Islet of Langerhans (tissue), 1 donor: ENCODE results near the gene SMARCA4.
"Not testable (repeated sequence)": the region's sequence is repeated elsewhere in the genome, so short reads cannot be mapped to it uniquely, and the experiment has no call there.

Experiments used
- FAIRE-seq: peaks from one replicate; lab custom pipeline; 2011; peaks lifted over from hg19 to GRCh38; lab: Jason Lieb, UNC

SMARCA4 gene

DNA sequence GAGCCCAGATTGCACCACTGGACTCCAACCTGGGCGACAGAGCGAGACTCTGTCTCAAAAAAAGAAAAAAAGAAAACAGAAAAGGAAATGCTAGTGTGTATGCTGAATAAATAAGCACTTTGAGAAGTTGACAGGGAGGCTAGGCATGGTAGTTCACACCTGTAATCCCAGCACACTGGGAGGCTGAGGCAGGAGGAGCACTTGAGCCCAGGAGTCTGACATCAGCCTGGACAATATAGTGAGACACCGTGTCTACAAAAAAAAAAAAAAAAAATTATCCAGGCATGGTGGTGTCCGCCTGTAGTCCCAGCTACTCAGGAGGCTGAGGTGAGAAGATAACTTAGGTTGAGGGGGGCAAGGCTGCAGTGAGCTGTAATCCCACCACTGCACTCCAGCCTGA, 109.3 kb downstream of the SMARCA4 start:
- FAIRE-seq, result no peak

DNA sequence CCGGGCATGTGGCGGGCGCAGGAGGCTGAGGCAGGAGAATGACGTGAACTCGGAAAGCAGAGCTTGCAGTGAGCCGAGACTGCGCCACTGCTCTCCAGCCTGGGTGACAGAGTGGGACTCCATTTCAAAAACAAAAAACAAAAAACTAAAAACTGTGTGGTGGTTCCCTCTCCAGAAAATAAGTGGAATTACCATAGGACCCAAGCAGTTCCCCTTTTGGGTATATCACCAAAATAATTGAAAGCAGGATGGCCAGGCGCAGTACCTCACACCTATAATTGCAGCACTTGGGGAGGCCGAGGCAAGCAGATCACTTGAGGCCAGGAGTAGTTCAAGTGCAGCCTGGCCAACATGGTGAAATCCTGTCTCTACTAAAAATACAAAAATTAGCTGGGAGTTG, 112.7 kb downstream of the SMARCA4 start:
- no peak for FAIRE-seq

DNA sequence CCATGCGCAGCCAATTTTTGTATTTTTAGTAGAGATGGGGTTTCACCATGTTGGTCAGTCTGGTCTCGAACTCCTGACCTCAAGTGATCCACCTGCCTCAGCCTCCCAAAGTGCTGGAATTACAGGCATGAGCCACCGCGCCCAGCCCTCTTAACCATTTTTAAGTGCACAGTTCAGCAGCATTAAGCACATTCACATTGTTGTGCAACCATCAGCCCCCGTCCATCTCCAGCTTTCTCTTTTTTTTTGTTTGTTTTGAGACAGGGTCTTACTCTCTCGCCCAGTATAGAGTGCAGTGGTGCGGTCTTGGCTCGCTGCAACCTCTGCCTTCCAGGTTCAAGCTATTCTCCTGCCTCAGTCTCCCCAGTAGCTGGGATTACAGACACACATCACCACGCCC, 116.0 kb downstream of the SMARCA4 start:
- not testable (repeated sequence) for FAIRE-seq

DNA sequence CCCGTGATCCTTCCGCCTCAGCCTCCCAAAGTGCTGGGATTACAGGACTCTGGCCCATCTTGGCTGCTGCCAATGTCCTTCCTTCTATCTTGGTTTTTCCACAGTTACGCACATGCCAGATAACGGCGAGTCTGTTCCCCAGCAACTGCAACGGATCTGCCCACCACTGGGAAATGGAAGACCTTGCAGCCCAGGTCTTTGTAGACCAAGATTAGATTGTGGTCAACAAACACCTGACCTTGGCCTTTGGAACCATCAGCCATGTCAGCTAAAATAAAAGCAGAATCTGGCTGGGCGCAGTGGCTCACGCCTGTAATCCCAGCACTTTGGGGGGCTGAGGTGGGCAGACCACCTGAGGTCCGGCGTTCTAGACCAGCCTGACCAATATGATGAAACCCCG, 118.1 kb downstream of the SMARCA4 start:
- FAIRE-seq, result no peak

DNA sequence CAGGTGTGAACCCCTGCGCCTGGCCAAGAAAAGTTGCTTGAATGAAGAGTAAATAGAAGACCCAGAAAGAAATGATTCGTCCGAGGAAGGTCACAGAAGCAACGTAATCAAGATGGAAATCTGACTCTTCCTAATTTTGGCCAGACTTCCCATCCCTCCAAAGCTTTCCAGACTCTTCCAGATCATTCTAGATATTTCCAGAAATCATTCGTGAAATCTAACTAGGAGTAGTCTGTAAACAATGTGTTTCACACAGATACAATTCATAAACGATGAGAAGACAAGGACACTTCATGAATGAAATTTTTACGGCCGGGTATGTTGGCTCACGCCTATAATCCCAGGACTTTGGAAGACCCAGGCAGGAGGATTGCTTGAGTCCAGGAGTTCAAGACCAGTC, 119.2 kb downstream of the SMARCA4 start:
- FAIRE-seq, result no peak

DNA sequence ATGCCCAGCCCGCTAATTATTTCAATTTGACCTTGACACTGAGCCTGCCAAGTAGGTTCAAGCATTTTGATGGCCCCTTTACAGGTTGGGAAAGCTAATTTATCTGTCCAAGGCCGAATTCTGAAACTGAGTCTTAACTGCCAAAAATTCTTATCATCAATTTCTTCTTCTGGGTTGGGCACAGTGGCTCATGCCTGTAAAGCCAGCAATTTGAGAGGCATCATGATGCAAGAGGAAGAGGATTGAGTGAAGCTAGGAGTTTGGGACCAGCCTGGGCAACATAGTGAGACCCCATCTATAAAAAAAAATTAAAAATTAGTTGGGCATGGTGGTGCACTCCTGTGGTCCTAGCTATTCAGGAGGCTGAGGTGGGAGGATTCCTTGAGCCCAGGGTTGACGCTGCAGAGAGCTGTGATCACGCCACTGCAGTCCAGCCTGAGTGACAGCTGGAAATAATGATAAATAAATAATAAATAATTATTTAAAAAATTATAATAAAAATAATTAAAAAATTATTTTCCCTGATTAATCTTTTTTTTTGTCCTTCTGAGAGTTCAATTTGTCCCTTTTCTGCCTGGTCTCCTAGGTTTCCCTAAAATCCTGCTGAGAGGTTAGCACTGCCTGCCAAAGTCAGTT, 127.2 kb downstream of the SMARCA4 start:
- FAIRE-seq, result no peak

DNA sequence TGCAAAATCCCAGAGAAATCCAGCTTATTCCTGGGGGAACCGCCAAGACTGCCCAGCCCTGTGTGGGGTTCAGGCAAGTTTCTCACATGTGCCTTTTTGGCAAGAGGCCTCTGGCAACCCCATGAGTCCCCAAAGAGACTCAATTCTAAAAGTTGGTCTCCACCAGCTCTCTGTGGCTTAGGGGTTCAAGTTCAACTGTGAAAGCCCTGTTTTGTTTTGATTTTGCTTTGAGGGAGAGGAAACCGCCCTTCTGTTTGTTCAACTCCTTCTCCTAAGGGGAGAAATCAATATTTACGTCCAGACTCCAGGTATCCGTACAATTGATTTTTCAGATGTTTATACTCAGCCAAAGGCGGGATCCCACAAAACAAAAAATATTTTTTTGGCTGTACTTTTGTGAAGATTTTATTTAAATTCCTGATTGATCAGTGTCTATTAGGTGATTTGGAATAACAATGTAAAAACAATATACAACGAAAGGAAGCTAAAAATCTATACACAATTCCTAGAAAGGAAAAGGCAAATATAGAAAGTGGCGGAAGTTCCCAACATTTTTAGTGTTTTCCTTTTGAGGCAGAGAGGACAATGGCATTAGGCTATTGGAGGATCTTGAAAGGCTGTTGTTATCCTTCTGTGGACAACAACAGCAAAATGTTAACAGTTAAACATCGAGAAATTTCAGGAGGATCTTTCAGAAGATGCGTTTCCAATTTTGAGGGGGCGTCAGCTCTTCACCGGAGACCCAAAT, 127.8 kb downstream of the SMARCA4 start:
- FAIRE-seq, result no peak

DNA sequence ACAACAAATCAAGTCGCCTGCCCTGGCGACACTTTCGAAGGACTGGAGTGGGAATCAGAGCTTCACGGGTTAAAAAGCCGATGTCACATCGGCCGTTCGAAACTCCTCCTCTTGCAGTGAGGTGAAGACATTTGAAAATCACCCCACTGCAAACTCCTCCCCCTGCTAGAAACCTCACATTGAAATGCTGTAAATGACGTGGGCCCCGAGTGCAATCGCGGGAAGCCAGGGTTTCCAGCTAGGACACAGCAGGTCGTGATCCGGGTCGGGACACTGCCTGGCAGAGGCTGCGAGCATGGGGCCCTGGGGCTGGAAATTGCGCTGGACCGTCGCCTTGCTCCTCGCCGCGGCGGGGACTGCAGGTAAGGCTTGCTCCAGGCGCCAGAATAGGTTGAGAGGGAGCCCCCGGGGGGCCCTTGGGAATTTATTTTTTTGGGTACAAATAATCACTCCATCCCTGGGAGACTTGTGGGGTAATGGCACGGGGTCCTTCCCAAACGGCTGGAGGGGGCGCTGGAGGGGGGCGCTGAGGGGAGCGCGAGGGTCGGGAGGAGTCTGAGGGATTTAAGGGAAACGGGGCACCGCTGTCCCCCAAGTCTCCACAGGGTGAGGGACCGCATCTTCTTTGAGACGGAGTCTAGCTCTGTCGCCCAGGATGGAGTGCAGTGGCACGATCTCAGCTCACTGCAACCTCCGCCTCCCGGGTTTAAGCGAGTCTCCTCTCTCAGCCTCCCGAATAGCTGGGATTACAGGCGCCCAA, 128.6 kb downstream of the SMARCA4 start, which contains the start of gene LDLR:
TSS of gene LDLR (plus strand) at position 210 of the 760 bp plus-strand sequence. CDS start at position 296, 86 bp downstream.
- FAIRE-seq, result no peak

DNA sequence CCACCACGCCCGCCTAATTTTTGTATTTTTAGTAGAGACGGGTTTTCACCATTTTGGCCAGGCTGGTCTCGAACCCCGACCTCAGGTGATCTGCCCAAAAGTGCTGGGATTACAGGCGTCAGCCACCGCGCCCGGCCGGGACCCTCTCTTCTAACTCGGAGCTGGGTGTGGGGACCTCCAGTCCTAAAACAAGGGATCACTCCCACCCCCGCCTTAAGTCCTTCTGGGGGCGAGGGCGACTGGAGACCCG, 129.1 kb downstream of the SMARCA4 start:
- FAIRE-seq, result not testable (repeated sequence)

DNA sequence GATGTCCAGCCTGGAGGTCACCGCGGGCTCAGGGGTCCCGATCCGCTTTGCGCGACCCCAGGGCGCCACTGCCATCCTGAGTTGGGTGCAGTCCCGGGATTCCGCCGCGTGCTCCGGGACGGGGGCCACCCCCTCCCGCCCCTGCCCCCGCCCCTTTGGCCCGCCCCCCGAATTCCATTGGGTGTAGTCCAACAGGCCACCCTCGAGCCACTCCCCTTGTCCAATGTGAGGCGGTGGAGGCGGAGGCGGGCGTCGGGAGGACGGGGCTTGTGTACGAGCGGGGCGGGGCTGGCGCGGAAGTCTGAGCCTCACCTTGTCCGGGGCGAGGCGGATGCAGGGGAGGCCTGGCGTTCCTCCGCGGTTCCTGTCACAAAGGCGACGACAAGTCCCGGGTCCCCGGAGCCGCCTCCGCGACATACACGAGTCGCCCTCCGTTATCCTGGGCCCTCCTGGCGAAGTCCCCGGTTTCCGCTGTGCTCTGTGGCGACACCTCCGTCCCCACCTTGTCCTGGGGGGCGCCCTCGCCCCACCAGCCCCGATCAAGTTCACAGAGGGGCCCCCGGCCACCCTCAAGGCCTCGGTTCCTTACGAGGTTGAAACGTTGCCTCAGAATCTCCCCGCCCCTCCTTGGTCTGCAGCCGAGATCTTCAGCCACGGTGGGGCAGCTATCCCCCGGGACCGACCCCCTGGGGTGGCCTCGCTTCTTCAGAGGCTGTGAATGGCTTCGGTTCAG, 129.6 kb downstream of the SMARCA4 start:
- no peak for FAIRE-seq

DNA sequence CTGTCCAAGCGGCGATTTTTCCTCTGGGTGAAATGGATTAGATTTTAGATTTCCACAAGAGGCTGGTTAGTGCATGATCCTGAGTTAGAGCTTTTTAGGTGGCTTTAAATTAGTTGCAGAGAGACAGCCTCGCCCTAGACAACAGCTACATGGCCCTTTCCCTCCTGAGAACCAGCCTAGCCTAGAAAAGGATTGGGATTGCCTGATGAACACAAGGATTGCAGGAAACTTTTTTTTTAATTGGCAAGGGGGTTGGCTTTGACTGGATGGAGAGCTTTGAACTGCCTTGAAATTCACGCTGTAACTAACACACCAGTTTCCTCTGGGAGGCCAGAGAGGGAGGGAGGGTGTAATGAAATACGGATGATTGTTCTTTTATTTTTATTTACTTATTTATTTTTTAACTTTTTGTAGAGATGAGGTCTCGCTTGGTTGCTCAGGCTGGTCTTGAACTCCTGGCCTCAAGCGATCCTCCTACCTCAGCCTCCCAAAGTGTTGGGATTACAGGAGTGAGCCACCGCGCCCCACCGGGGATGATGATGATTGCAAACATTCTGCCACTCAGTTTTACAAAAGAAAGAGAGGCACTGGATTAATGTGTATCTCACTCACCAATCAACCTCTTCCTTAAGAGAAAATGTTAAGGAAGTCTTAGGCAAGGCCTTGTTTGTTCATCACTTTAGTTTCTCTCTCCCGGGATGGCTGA, 130.3 kb downstream of the SMARCA4 start:
- no peak for FAIRE-seq

DNA sequence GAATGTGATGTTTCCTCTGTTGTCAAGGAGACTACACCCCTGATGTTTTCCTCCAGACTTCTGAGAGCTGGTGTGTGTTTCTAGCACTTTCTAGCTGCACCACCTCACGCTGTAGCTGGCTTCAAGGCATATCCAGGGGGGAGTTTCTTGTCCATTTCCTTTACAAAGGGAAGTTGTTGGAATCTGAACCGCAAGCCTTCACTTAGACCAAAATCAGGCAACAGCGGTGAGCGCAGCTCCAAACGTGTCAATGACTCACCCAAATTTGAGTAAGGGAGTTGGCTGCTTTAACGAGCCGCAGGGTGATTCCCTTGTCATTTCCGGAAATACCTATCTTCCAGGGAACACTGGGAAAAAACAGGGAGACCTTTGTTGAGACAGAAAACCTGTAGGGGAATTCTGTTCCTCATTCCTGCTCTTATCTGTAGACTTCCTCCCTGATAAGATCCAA, 130.9 kb downstream of the SMARCA4 start:
- no peak for FAIRE-seq

DNA sequence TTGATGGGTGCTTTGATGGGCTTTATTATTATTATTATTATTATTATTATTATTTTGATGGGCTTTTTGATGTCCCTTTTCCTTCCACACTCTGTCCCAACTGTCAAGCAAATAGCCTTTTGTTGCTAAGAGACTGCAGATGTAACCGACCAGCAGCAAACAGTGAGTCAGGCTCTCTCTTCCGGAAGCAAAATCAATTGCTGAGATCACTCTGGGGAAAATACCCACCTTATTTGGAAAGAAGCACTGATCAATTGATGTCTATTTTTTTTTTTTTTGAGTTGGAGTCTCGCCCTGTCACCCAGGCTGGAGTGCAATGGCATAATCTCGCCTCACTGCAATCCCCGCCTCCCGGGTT, 131.3 kb downstream of the SMARCA4 start:
- peak; percentile 33 for FAIRE-seq

DNA sequence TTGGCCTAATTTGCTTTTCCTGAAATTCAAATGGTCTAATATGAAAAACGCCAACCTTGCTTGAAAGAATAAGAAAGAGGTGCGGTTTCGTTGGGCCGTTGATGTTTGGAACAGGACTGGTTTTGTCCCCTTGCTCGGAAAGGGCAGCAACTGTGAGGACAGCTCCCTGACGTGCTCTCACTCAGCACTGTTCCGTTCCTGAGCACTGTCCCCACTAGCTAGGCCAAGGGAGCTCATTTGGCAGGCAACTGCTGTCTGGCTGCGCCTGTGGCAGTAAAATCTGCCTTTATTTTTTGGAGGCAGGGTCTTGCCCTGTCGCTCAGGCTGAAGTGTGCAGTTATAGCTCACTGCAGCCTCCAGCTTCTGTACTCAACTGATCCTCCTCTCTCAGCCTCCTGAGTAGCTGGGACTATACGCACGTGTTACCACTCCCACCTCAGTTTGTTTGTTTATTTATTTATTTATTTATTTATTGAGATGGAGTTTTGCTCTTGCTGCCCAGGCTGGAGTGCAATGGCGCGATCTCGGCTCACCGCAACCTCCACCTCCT, 132.9 kb downstream of the SMARCA4 start:
- FAIRE-seq, result no peak

DNA sequence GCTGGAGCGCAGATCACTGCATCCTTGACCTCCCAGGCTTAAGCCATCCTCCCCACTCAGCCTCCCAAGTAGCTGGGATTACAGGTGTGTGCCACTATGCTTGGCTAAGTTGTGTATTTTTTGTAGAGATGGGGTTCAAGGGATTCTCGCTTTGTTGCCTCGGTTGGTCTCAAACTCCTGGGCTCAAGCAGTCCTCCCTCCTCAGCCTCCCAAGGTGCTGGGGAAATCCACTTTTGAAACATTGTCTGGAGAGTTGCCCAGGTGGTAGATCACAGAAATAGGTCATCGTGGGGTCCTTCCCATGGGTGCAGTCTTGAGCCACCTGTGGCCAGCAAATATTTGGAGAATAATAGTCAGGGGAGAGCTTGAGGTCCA, 133.7 kb downstream of the SMARCA4 start:
- FAIRE-seq, result no peak

DNA sequence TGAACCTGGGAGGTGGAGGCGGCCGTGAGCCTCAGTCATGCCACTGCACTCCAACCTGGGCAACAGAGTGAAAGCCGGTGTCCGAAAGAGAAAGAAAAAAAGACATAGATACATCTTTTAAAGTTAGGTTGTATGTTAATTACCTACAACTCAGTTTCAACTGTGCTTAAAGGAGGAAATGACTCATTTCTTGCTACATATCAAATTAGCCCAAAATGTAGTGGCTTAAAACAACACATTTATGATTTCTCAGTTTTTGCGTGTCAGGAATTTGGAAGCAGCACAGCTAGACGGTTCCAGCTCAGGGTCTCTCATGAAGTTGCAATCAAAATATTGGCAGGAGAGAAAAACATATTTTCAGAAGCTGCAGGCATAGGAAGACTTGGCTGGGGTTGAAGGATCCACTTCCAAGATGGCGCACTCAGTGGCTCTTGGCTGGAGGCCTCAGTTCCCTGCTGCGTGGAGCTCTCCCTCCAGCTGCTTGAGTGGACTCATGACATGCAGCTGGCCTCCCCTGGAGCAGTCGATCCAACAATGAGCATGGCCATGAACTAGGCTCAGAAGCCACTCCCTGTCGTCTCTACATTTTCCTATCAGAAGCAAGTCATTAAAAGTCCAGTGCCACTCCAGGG, 135.5 kb downstream of the SMARCA4 start:
- no peak for FAIRE-seq

DNA sequence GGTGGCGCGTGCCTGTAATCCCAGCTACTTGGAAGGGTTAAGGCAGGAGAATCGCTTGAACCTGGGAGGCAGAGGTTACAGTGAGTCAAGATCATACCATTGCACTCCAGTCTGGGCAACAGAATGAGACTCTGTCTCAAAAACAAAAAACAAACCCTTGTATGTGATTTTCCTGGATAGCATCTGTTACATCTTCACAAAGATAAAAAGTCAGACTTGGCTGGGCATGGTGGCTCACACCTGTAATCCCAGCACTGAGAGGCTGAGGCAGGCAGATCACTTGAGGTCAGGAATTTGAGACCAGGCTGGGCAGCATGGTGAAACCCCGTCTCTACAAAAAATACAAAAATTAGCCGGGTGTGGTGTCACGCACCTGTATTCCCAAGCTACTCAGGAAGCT, 136.5 kb downstream of the SMARCA4 start:
- FAIRE-seq, result not testable (repeated sequence)

DNA sequence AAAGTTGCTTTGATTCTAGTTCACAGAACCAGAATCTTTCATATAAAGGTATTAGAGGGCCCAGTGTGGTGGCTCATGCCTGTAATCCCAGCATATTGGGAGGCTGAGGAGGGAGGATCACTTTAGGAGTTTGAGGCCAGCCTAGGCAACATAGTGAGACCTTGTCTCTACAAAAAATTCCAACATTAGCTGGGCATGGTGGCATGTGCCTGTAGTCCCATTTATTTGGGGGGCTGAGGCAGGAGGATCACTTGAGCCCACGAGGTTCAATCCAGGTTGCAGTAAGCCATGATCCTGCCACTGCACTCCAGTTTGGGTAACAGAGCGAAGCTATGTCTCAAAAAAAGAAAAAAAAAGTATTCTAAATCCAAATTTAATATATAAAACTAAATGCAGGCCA, 137.5 kb downstream of the SMARCA4 start:
- no peak for FAIRE-seq

DNA sequence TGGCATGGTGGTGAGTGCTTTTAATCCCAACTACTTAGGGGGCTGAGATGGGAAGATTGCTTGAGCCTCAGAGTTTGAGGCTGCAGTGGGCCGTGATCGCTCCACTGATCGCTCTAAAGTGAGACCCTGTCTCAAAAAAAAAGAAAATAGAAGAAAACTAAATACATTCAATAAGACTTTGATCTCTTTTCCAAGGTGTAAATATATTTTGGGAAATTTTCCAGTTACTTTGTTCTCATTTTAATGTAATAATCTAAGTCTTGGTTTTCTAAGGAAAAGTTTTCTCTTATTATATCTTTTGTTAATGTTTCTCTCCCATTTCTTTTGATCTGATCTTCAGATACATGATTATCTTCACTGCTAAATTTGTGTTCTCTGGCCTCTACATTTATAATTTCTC, 138.0 kb downstream of the SMARCA4 start:
- FAIRE-seq, result no peak

DNA sequence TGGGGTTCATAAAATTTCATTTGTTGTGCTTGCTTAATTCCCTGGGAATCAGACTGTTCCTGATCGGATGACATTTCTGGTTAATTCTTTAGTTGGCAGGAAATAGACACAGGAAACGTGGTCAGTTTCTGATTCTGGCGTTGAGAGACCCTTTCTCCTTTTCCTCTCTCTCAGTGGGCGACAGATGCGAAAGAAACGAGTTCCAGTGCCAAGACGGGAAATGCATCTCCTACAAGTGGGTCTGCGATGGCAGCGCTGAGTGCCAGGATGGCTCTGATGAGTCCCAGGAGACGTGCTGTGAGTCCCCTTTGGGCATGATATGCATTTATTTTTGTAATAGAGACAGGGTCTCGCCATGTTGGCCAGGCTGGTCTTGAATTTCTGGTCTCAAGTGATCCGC, 139.2 kb downstream of the SMARCA4 start:
- no peak for FAIRE-seq

DNA sequence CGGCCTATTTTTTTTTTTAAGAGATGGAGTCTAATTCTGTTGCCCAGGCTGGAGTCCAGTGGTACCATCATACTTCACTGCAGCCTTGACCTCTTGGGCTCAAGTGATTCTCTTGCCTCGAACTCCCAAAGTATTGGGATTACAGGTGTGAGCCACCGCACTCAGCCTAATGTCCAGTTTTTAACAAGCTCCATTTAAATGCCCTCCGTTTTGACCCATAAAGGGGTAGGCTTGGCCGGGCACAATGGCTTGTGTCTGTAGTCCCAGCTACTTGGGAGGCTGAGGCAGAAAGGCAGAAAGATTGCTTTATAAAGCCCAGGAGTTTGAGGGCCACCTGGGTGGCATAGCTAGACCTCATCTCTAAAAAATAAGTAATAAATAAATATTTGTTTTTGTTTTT, 140.2 kb downstream of the SMARCA4 start:
- no peak for FAIRE-seq

DNA sequence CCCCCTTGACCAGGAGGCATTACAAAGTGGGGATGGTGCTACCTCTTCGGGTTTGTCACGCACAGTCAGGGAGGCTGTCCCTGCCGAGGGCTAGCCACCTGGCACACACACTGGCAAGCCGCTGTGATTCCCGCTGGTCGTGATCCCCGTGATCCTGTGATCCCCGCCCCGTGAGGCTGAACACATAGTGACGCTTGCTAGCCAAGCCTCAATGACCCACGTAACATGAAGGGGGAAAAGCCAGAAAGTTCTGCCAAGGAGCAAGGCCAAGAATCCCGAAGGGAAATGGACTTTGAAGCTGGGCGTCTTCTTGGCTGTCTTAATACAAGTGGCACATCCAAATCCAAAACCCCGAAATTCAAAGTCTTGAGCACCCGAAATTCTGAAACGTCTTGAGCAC, 142.1 kb downstream of the SMARCA4 start:
- no peak for FAIRE-seq
